GM18502 (cell line): ENCODE measurements around the gene MED16.

Source experiments
- ATAC-seq: cut with Tn5 transposase; IDR thresholded peaks from one replicate; pipeline ENCODE4 v1.9.1; 2021; ENCODE audit warnings: mild to moderate bottlenecking; ENCODE audit not compliant: unreplicated experiment, poor library complexity

Gene MED16

DNA sequence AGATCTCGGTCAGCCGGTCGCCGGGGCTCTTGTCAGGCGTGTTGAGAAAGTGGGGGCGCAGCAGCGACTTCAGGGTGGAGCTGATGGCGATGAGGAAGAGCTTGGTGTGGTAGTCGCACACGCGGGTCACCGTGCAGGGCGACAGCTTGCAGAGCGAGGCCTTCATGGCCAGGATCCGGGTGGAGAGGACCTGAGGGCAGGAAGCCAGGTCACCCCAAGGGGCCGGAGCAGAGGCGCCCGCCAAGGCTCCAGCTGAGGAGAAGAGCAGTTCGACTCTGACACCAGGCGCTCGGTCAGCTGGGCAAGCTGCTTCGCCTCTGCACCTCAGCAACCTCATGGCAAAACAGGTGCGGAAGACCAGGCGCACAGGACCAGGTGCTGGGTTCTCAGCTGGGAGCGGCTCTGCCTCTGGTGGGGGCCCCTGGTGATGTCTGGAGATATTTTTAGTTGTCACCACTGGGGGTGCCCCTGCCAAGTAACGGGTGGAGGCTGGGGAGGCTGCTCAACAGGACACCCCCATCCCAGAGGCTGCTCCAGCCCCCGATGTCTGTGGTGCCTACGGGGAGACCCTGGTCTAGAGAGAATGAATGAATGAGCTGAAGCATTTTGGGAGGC is 17.6 kb downstream of the MED16 start:
- ATAC-seq, result no peak

DNA sequence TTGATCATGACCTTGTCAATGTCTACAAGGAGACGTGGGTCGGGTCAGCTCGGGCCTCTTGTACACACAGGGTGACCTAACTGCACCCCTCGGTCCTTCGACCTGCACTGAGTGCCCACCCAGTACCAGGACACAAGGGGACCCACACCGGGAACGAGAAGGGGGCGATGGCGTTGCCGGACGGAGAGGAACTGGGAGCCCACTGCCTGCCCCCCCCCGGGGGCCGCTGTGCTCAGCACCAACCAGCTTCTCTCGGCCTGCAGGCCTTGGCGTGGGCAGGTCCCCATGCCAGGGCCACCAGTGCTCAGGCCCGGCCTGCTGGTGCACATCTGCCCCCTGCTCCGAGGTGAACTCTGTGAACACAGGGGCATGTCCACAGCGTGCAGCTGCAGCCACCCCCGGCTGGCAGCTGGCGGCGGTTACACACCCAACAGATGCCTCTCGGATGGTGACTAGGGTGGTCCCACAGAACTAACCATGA is 19.4 kb downstream of the MED16 start:
- ATAC-seq, result no peak

DNA sequence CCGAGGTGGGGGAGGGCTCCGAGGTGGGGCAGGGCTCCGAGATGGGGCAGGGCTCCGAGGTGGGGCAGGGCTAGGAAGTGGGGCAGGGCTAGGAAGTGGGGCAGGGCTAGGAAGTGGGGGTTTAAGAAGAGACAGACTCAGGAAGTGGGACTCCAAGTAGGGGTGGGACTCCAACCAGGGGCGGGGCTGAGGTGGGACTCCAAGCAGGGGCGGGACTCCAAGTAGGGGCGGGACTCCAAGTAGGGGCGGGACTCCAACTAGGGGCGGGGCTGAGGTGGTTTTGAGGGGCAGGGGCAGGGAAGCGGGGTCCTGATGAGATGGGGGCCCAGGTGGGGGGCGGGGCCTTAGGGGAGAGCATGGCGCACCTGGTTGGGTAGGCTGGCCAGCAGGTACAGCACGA is 19.9 kb downstream of the MED16 start:
- no peak for ATAC-seq

DNA sequence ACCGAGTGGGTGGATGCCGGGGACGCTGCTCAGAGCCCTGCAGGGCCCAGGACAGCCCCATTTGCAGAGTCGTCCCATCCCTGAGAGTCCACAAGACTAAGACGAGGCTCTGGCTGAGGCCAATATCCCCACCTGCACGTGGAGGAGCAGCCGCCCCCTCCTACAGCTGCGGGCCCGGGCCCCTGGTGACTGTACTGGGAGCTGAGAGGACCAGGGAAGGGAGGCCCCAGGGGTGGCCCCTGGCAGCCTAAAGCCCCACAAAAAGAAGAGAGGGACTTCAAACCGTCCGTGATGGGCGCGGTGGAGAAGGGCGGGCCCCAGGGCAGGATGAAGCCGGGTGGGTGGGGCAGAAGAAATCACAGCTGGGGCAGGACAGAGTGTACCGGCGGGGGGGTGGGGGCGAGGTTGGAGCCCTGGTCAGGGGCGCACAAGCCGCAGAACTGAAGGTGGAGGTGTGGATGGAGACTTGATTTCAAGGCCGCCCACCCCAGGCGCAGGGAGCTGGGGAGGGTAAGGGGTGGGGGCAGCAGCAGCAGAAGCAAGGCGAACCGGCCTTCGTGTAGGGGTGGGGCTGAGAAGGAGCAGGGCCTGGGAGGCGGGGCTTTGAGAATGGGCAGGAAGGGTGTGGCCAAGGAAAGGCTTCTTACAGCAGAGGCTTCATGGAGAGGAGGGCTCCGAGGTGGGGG is 20.6 kb downstream of the MED16 start:
- no peak for ATAC-seq

DNA sequence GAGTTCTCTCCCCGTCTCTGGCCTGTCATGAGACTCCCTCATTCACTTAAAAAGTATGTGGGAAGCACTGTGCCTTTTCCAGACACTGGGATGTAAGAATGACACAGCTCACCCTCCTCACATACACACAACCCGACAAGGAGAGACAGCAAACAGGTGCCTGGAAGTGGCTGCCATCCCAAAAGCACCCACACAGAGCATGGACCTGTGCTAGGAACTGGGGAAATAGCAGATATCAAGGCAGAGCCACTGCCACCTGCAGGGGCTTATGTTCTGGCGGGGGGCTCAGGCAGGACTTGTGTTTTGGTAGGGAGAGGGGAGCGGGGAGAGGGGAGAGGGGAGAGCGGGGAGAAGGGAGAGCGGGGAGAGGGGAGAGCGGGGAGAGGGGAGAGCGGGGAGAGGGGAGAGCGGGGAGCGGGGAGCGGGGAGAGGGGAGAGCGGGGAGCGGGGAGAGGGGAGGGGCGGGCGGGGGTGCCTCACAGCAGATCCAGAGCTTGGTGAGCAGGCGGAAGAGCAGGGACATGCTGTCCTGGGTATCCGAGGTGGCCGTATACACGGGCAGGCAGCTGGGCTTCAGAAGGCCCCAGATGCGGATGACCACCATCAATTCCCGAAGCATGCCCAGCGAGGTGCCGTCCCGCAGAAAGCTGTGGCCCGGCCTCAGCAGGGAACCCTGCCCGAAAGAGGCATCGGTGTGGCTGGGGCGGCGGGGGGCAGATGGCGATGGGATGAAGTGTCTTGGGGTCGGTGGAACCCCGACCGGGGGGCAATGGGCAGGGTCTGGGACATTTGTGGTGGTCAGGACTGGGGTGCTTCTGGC is 21.3 kb downstream of the MED16 start:
- ATAC-seq, result no peak

- no peak for ATAC-seq
These were observed 22.0 kb downstream of the MED16 start for GRCh38 chr19:870963-871401.

GRCh38 chr19:870314-870713 is 22.7 kb downstream of the MED16 start:
- ATAC-seq, result no peak

GRCh38 chr19:869245-870177 is 23.5 kb downstream of the MED16 start:
- ATAC-seq, result no peak

- ATAC-seq, result no peak
These were observed 24.3 kb downstream of the MED16 start for GRCh38 chr19:868458-869244.

- no peak for ATAC-seq
These were observed 25.0 kb downstream of the MED16 start for GRCh38 chr19:867855-868457.

GRCh38 chr19:867301-867793 is 25.6 kb downstream of the MED16 start:
- no peak for ATAC-seq

DNA sequence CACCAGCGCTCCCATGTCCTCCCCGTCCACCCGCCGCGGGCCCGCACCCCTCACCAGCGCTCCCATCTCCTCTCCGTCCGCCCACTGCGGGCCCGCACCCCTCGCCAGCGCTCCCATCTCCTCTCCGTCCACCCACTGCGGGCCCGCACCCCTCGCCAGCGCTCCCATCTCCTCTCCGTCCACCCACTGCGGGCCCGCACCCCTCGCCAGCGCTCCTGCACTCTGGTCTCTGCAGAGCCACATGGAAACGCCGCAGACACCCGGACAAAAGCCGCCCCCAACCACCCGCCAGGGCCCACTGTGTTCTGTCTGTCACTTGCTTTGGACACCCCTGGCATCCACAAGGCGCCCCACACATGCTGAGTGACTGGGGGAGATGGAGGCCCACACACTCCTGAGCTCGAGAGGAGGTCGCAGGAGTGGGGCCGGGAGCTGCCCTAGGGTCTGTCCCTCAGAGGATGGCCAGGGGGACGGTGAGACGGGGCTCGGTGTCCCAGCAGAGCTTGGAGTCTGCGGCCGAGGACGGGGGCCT is 26.2 kb downstream of the MED16 start:
- ATAC-seq, result no peak

- ATAC-seq, result no peak
These were observed 29.7 kb downstream of the MED16 start for GRCh38 chr19:863315-863620.

DNA sequence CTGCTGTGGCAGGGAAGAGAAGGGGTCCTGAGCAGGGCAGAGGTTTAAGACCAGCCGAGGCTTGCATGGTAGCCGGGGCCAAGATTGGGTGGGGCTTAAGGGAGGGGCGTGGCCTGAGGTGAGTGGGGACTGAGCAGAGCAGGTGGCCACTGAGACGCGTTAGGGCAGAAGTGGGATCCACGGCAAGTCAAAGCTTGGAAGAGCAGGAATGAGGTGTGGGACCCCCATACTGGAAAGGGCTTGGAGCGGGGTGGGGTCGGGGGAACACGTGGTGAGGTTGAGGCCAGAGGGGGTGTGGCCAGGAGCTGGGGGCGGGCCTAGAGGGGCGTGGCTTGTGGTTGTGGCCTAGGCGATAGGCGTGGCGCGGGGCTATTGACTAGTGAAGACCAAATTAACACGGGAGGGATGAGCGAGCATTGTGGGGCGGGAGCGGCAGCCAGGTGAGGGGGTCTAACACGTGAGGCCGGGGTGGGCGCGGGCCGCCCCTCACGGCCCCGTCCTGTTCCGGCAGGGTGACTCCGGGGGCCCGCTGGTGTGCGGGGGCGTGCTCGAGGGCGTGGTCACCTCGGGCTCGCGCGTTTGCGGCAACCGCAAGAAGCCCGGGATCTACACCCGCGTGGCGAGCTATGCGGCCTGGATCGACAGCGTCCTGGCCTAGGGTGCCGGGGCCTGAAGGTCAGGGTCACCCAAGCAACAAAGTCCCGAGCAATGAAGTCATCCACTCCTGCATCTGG is 30.2 kb downstream of the MED16 start:
- no peak for ATAC-seq

- ATAC-seq, result no peak
These were observed 31.0 kb downstream of the MED16 start for GRCh38 chr19:861756-862580.

DNA sequence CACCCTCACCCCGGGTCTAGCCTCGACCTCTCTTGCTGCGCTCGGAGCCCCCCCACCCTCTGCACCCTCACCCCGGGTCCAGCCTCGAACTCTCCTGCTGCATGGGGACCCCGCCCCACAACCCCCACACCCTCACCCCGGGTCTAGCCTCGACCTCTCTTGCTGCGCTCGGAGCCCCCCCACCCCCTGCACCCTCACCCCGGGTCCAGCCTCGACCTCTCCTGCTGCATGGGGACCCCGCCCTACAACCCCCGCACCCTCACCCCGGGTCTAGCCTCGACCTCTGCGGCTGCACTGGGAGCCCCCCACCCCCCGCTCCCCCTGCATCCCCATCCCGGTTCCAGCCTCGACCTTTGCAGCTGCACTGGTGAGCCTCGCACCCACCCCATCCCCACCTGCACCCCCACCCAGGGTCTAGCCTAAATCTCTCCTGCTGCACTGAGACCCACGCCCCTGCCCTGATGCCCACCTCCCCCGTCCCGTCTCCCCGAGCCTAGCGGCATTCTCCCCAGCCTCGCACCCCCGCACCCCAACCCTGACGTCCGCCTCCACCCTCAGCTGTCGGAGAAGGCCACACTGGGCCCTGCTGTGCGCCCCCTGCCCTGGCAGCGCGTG is 31.7 kb downstream of the MED16 start:
- no peak for ATAC-seq
